ENCODE measurements around the gene PILRA.

The PILRA gene

GRCh38 chr7:100419660-100420226, 46.5 kb downstream of the PILRA start:
- Histone ChIP-seq H2AK5ac (ENCODE audit: low read depth, low read length) (no peak overlapping the region), H3K9me3 (replicated peaks in 1 of 2; ENCODE audit: control insufficient read depth in 2 of 2, insufficient read depth in 1 of 2, low read depth in 1 of 2, low read length in 2 of 2) (no peaks in the 10 kb centered on the region), H3K36me3 (replicated peaks in 1 of 2; ENCODE audit: control insufficient read depth in 2 of 2, insufficient read depth in 2 of 2, low read length in 2 of 2) (no peaks in the 10 kb centered on the region), H3K18ac (ENCODE audit: low read length) (no peak overlapping the region), H2AFZ (ENCODE audit: low read length) (peak overlapping the region; percentile 41), H3K14ac (ENCODE audit: low read length) (no peak overlapping the region), H2BK15ac (ENCODE audit: low read length) (no peak overlapping the region), H2BK12ac (ENCODE audit: low read length) (no peak overlapping the region), H2BK5ac (ENCODE audit: low read length) (no peak overlapping the region), H3K4me2 (ENCODE audit: insufficient read depth, low read length, poor library complexity, severe bottlenecking) (no peak overlapping the region), H4K8ac (ENCODE audit: low read depth, low read length) (no peak overlapping the region), H3K23ac (ENCODE audit: low read depth, low read length, poor library complexity) (no peak overlapping the region), H3K4me3 (ENCODE audit: low read length in 2 of 2) (no peak overlapping the region), H2BK120ac (ENCODE audit: low read depth, low read length) (no peak overlapping the region), H3K27ac (replicated peaks; ENCODE audit: low read length) (no peak overlapping the region), H3K27me3 (ENCODE audit: control insufficient read depth in 3 of 3, insufficient read depth in 3 of 3, low read depth in 1 of 3, low read length in 3 of 3) (no peaks in the 10 kb centered on the region), H3K9ac (ENCODE audit: low read depth, low read length, poor library complexity) (no peak overlapping the region), H3K4ac (ENCODE audit: low read length) (no peak overlapping the region), H4K91ac (ENCODE audit: low read depth, low read length, poor library complexity) (no peak overlapping the region), H3K4me1 (ENCODE audit: control insufficient read depth in 2 of 2, insufficient read depth in 1 of 2, low read depth in 1 of 2, low read length in 2 of 2) (no peaks in the 10 kb centered on the region), H3K79me1 (ENCODE audit: low read depth, low read length) (no peaks in the 10 kb centered on the region)
- no peak for DNase-seq (ENCODE audit: low spot score)
- no CpG with 5 or more reads among the region's 1 CpG for WGBS, 2 donors (ENCODE audit: extremely low coverage in 2 of 2, insufficient read length in 2 of 2, insufficient replicate concordance in 1 of 2)

DNA sequence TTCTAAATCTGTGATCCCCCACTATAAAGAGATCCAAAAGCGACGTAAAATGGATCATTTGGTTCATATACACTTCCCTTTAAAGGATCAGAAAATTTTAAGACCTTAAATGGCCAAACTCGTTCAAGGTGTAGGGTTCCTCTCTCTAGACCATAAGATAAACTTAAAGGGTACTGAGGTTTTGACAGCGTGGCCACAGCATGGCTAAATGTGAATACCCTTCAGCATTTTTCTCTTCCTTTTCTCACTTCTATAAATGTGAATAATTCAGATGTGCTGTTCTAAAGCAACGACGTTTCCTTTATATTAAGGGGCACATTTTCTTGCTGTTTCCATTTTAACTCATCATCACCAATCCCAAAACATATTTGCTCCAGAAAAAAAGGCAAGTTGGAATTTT, 50.0 kb downstream of the PILRA start:
- no peak overlapping the region for H4K91ac ChIP-seq (ENCODE audit: low read depth, low read length, poor library complexity)
- WGBS, 2 donors (ENCODE audit: extremely low coverage in 2 of 2, insufficient read length in 2 of 2, insufficient replicate concordance in 1 of 2) = no CpG with 5 or more reads among the region's 6 CpGs
- H2BK12ac ChIP-seq (ENCODE audit: low read length) = no peak overlapping the region
- peaks cover 0 to 2% (median 0%) of the 10 kb centered on the region in 3 experiments for H3K27me3 ChIP-seq (ENCODE audit: control insufficient read depth in 3 of 3, insufficient read depth in 3 of 3, low read depth in 1 of 3, low read length in 3 of 3)
- no peak overlapping the region for H2BK15ac ChIP-seq (ENCODE audit: low read length)
- H3K9me3 ChIP-seq (replicated peaks in 1 of 2; ENCODE audit: control insufficient read depth in 2 of 2, insufficient read depth in 1 of 2, low read depth in 1 of 2, low read length in 2 of 2) = peaks cover 4% of the 10 kb centered on the region in 2 donors
- H3K36me3 ChIP-seq (replicated peaks in 1 of 2; ENCODE audit: control insufficient read depth in 2 of 2, insufficient read depth in 2 of 2, low read length in 2 of 2) = no peaks in the 10 kb centered on the region
- peaks cover 0 to 2% of the 10 kb centered on the region in 2 donors for H3K4me1 ChIP-seq (ENCODE audit: control insufficient read depth in 2 of 2, insufficient read depth in 1 of 2, low read depth in 1 of 2, low read length in 2 of 2)
- H4K8ac ChIP-seq (ENCODE audit: low read depth, low read length) = no peak overlapping the region
- no peak overlapping the region for H3K23ac ChIP-seq (ENCODE audit: low read depth, low read length, poor library complexity)
- H3K9ac ChIP-seq (ENCODE audit: low read depth, low read length, poor library complexity) = no peak overlapping the region
- H2AK5ac ChIP-seq (ENCODE audit: low read depth, low read length) = no peak overlapping the region
- no peak overlapping the region for H3K4me3 ChIP-seq (ENCODE audit: low read length in 2 of 2)
- H3K4ac ChIP-seq (ENCODE audit: low read length) = no peak overlapping the region
- no peak overlapping the region for H2BK5ac ChIP-seq (ENCODE audit: low read length)
- DNase-seq (ENCODE audit: low spot score) = no peak
- H3K14ac ChIP-seq (ENCODE audit: low read length) = no peak overlapping the region
- no peak overlapping the region for H2BK120ac ChIP-seq (ENCODE audit: low read depth, low read length)
- H3K18ac ChIP-seq (ENCODE audit: low read length) = no peak overlapping the region
- H3K27ac ChIP-seq (replicated peaks; ENCODE audit: low read length) = no peak overlapping the region
- H3K79me1 ChIP-seq (ENCODE audit: low read depth, low read length) = no peaks in the 10 kb centered on the region
- no peak overlapping the region for H2AFZ ChIP-seq (ENCODE audit: low read length)
- H3K4me2 ChIP-seq (ENCODE audit: insufficient read depth, low read length, poor library complexity, severe bottlenecking) = no peak overlapping the region

- no peak overlapping the region for H3K18ac ChIP-seq (ENCODE audit: low read length)
- H4K91ac ChIP-seq (ENCODE audit: low read depth, low read length, poor library complexity) = no peak overlapping the region
- WGBS, 2 donors (ENCODE audit: extremely low coverage in 2 of 2, insufficient read length in 2 of 2, insufficient replicate concordance in 1 of 2) = no CpG with 5 or more reads among the region's 1 CpG
- no peak overlapping the region for H2BK15ac ChIP-seq (ENCODE audit: low read length)
- peaks cover under 1 to 2% of the 10 kb centered on the region in 2 donors for H3K4me1 ChIP-seq (ENCODE audit: control insufficient read depth in 2 of 2, insufficient read depth in 1 of 2, low read depth in 1 of 2, low read length in 2 of 2)
- no peak overlapping the region for H3K4me3 ChIP-seq (ENCODE audit: low read length in 2 of 2)
- H3K27ac ChIP-seq (replicated peaks; ENCODE audit: low read length) = no peak overlapping the region
- no peak overlapping the region for H2BK5ac ChIP-seq (ENCODE audit: low read length)
- no peak overlapping the region for H3K4me2 ChIP-seq (ENCODE audit: insufficient read depth, low read length, poor library complexity, severe bottlenecking)
- no peak overlapping the region for H4K8ac ChIP-seq (ENCODE audit: low read depth, low read length)
- peaks cover 4% of the 10 kb centered on the region in 2 donors for H3K9me3 ChIP-seq (replicated peaks in 1 of 2; ENCODE audit: control insufficient read depth in 2 of 2, insufficient read depth in 1 of 2, low read depth in 1 of 2, low read length in 2 of 2)
- no peaks in the 10 kb centered on the region for H3K36me3 ChIP-seq (replicated peaks in 1 of 2; ENCODE audit: control insufficient read depth in 2 of 2, insufficient read depth in 2 of 2, low read length in 2 of 2)
- no peak for DNase-seq (ENCODE audit: low spot score)
- no peak overlapping the region for H3K4ac ChIP-seq (ENCODE audit: low read length)
- H3K9ac ChIP-seq (ENCODE audit: low read depth, low read length, poor library complexity) = no peak overlapping the region
- no peak overlapping the region for H3K23ac ChIP-seq (ENCODE audit: low read depth, low read length, poor library complexity)
- no peaks in the 10 kb centered on the region for H3K79me1 ChIP-seq (ENCODE audit: low read depth, low read length)
- no peak overlapping the region for H3K14ac ChIP-seq (ENCODE audit: low read length)
- no peak overlapping the region for H2BK12ac ChIP-seq (ENCODE audit: low read length)
- H2AK5ac ChIP-seq (ENCODE audit: low read depth, low read length) = no peak overlapping the region
- H2AFZ ChIP-seq (ENCODE audit: low read length) = no peak overlapping the region
- peaks cover 0 to 2% (median 0%) of the 10 kb centered on the region in 3 experiments for H3K27me3 ChIP-seq (ENCODE audit: control insufficient read depth in 3 of 3, insufficient read depth in 3 of 3, low read depth in 1 of 3, low read length in 3 of 3)
- H2BK120ac ChIP-seq (ENCODE audit: low read depth, low read length) = no peak overlapping the region
Measured at GRCh38 chr7:100425347-100425746, 52.1 kb downstream of the PILRA start.

GRCh38 chr7:100426516-100426915, 53.2 kb downstream of the PILRA start:
- H4K91ac ChIP-seq (ENCODE audit: low read depth, low read length, poor library complexity) = no peak overlapping the region
- H2BK5ac ChIP-seq (ENCODE audit: low read length) = no peak overlapping the region
- H3K4me2 ChIP-seq (ENCODE audit: insufficient read depth, low read length, poor library complexity, severe bottlenecking) = no peak overlapping the region
- H3K23ac ChIP-seq (ENCODE audit: low read depth, low read length, poor library complexity) = no peak overlapping the region
- no peak overlapping the region for H3K4me3 ChIP-seq (ENCODE audit: low read length in 2 of 2)
- DNase-seq (ENCODE audit: low spot score) = no peak
- no peak overlapping the region for H4K8ac ChIP-seq (ENCODE audit: low read depth, low read length)
- no peak overlapping the region for H3K27ac ChIP-seq (replicated peaks; ENCODE audit: low read length)
- H2BK15ac ChIP-seq (ENCODE audit: low read length) = no peak overlapping the region
- no peak overlapping the region for H2BK120ac ChIP-seq (ENCODE audit: low read depth, low read length)
- H3K36me3 ChIP-seq (replicated peaks in 1 of 2; ENCODE audit: control insufficient read depth in 2 of 2, insufficient read depth in 2 of 2, low read length in 2 of 2) = peaks cover 7 to 12% of the 10 kb centered on the region in 2 donors
- no peak overlapping the region for H3K14ac ChIP-seq (ENCODE audit: low read length)
- H2AFZ ChIP-seq (ENCODE audit: low read length) = no peak overlapping the region
- H3K27me3 ChIP-seq (ENCODE audit: control insufficient read depth in 3 of 3, insufficient read depth in 3 of 3, low read depth in 1 of 3, low read length in 3 of 3) = peaks cover 0 to 2% (median 0%) of the 10 kb centered on the region in 3 experiments
- no peak overlapping the region for H3K4ac ChIP-seq (ENCODE audit: low read length)
- peaks cover 11 to 13% of the 10 kb centered on the region in 2 donors for H3K4me1 ChIP-seq (ENCODE audit: control insufficient read depth in 2 of 2, insufficient read depth in 1 of 2, low read depth in 1 of 2, low read length in 2 of 2)
- H3K18ac ChIP-seq (ENCODE audit: low read length) = no peak overlapping the region
- no peak overlapping the region for H3K9ac ChIP-seq (ENCODE audit: low read depth, low read length, poor library complexity)
- no peak overlapping the region for H2AK5ac ChIP-seq (ENCODE audit: low read depth, low read length)
- H2BK12ac ChIP-seq (ENCODE audit: low read length) = no peak overlapping the region
- H3K79me1 ChIP-seq (ENCODE audit: low read depth, low read length) = peaks cover 7% of the 10 kb centered on the region
- H3K9me3 ChIP-seq (replicated peaks in 1 of 2; ENCODE audit: control insufficient read depth in 2 of 2, insufficient read depth in 1 of 2, low read depth in 1 of 2, low read length in 2 of 2) = peaks cover 4% of the 10 kb centered on the region in 2 donors
